ENCODE measurements around the gene BTBD6.

GRCh38 chr14:105200074-105200473, 48.3 kb upstream of the BTBD6 start:
- TF ChIP-seq, protein P1, sequence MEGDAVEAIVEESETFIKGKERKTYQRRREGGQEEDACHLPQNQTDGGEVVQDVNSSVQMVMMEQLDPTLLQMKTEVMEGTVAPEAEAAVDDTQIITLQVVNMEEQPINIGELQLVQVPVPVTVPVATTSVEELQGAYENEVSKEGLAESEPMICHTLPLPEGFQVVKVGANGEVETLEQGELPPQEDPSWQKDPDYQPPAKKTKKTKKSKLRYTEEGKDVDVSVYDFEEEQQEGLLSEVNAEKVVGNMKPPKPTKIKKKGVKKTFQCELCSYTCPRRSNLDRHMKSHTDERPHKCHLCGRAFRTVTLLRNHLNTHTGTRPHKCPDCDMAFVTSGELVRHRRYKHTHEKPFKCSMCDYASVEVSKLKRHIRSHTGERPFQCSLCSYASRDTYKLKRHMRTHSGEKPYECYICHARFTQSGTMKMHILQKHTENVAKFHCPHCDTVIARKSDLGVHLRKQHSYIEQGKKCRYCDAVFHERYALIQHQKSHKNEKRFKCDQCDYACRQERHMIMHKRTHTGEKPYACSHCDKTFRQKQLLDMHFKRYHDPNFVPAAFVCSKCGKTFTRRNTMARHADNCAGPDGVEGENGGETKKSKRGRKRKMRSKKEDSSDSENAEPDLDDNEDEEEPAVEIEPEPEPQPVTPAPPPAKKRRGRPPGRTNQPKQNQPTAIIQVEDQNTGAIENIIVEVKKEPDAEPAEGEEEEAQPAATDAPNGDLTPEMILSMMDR (IDR thresholded peaks at IDR 0.05 in 8 of 11, conservative IDR thresholded peaks at IDR 0.05 in 3 of 11): no peak
- TF ChIP-seq POLR2A (IDR thresholded peaks at IDR 0.05) (no peak), POLR2AphosphoS5 (IDR thresholded peaks at IDR 0.05) (no peak)
